Body of pancreas (tissue), 4 donors: ENCODE measurements around the gene B4GALNT3. TPM values are rescaled to one million over a fixed set of nuclear protein-coding genes. Genes with fewer than 3 reads are reported as not detected.

Experiments
- ATAC-seq: fragments of 150-250 bp; one replicate; pipeline ENCODE4 v1.9.1; 2016
- DNase-seq, 4 donors: peaks; one replicate each; pipeline ENCODE4 v3.0.0-alpha.2; 2019
- H3K27ac ChIP-seq, 4 donors: fragments of 200-600 bp; sonication (generic); 1 replicate in 3 of 4; 2 replicates in 1 of 4; pipeline versions ENCODE4 v1.5.1 to v1.6.1; 2016 to 2019; ENCODE audit warnings: mild to moderate bottlenecking in 1 of 4, mixed read lengths in 1 of 4, moderate library complexity in 1 of 4
- H3K27me3 ChIP-seq, 2 donors: fragments of 200-600 bp; sonication (generic); one replicate each; pipeline ENCODE4 v1.6.0; 2016; ENCODE audit warnings: mild to moderate bottlenecking in 1 of 2
- H3K36me3 ChIP-seq, 2 donors: fragments of 200-600 bp; sonication (generic); replicated peaks in 1 of 2; 2 replicates each; pipeline ENCODE4 v1.5.1; 2016; ENCODE audit warnings: low read depth in 2 of 2; ENCODE audit not compliant: insufficient read depth in 1 of 2
- H3K4me1 ChIP-seq: fragments of 200-600 bp; sonication (generic); one replicate; pipeline ENCODE4 v1.6.0; 2016
- H3K4me3 ChIP-seq, 2 donors: fragments of 200-600 bp; sonication (generic); 1 replicate in 1 of 2; 2 replicates in 1 of 2; pipeline ENCODE4 v1.5.1; 2016 to 2019
- H3K9me3 ChIP-seq, 3 donors: fragments of 200-600 bp; sonication (generic); 1 replicate in 2 of 3; 2 replicates in 1 of 3; pipeline ENCODE4 v1.5.1; 2016
- POLR2A ChIP-seq, 3 donors: fragments of 450-650 bp; IDR thresholded peaks; one replicate each; pipeline ENCODE4 v1.6.1; 2016; ENCODE audit warnings: antibody characterized with exemption in 3 of 3, mild to moderate bottlenecking in 2 of 3
- WGBS, 2 donors: methylation state at CpG; one replicate each; pipeline ENCODE4 v1.1.5; 2017; 5-methylcytosine and 5-hydroxymethylcytosine counted together
- intact Hi-C: fragments of 100-400 bp; cut with DNase I; formaldehyde crosslinking; loops from one replicate; pipeline ENCODE4 v1.15.1; 2023
- total RNA-seq, 2 donors: library from RNA; depleted of rRNA; stranded (reverse); fragments of >200 nt; gene quantifications; one replicate each; pipeline ENCODE4 v1.1.0, GENCODE V29; 2016
- TF ChIP-seq, protein P1 (sequence below), 7 experiments: fragments of 450-650 bp in 4 of 7; fragments of 200-600 bp in 3 of 7; sonication (generic) in 3 of 7; IDR thresholded peaks; one replicate each; pipeline ENCODE4 v1.5.1; 2016 to 2019; ENCODE audit warnings: antibody characterized with exemption in 7 of 7

B4GALNT3 gene
- total RNA-seq, 2 donors from 2014 or later: 4.0 to 9.3 TPM

DNA sequence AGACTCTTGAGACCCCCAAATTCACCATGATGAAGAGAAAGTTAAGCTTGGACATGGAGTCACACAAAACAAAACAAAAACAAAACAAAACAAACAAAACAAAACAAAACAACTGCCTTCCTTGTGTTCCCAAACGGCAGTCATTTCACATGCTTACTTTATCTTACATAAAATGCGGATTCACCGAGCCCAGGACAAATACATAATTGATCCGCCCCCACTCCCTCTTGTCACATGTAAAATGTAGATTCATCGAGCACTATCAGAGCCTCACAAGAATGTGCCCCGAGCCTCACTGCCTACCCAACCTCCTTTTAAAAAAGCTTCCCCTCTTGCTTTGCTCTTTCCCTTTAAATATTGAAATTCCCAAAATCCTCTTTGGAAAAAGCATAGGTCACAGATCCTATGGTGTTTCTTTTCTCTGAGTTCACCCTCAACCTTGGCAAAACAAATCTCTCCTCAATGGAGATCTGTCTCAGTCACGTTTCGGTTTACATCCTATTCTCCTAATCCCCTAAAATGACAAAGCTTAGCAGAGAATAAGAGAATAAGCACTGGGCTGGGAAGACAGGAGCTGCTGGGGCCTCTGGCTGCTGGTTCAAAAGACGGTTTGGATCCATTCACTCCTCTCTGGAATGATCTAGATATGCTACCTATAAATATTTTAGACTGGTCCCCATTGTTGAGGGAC, 119.8 kb downstream of the B4GALNT3 start:
- DNase-seq (no peak), ATAC-seq (no peak)
- Histone ChIP-seq H3K27me3 (no peaks in the 10 kb centered on the region), H3K36me3 (no peaks in the 10 kb centered on the region), H3K9me3 (no peaks in the 10 kb centered on the region), H3K4me1 (peaks cover 22% of the 10 kb centered on the region), H3K27ac (no peak overlapping the region), H3K4me3 (no peak overlapping the region)
- intact Hi-C loops: loop anchor here (10.0 kb wide), 1 partner anchor 165 kb away; no protein-coding TSS in a partner anchor
- WGBS, 2 donors: 68 to 76% methylated on average over 9 of the region's 9 CpGs
- TF ChIP-seq, protein P1, sequence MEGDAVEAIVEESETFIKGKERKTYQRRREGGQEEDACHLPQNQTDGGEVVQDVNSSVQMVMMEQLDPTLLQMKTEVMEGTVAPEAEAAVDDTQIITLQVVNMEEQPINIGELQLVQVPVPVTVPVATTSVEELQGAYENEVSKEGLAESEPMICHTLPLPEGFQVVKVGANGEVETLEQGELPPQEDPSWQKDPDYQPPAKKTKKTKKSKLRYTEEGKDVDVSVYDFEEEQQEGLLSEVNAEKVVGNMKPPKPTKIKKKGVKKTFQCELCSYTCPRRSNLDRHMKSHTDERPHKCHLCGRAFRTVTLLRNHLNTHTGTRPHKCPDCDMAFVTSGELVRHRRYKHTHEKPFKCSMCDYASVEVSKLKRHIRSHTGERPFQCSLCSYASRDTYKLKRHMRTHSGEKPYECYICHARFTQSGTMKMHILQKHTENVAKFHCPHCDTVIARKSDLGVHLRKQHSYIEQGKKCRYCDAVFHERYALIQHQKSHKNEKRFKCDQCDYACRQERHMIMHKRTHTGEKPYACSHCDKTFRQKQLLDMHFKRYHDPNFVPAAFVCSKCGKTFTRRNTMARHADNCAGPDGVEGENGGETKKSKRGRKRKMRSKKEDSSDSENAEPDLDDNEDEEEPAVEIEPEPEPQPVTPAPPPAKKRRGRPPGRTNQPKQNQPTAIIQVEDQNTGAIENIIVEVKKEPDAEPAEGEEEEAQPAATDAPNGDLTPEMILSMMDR (IDR thresholded peaks at IDR 0.05): no peak
- TF ChIP-seq POLR2A (IDR thresholded peaks at IDR 0.05): no peak

DNA sequence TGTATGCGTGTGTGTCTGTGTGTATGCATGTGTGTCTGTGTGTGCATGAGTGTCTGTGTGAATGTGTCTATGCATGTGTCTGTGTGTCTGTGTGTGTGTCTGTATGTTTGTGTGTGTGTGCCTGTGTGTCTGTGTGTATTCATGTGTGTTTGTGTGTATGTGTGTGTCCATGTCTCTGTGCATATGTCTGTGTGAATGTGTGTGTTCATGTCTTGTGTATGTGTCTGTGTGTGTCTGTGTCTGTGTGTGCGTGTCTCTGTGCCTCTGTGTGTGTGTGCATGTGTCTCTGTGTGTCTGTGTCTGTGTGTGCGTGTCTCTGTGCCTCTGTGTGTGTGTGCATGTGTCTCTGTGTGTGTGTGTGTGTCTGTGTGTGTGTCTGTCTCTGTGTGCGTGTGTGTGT, 121.1 kb downstream of the B4GALNT3 start:
- DNase-seq: no peak
- Histone ChIP-seq H3K27me3 (no peaks in the 10 kb centered on the region), H3K4me1 (peaks cover 20% of the 10 kb centered on the region), H3K27ac (no peak overlapping the region), H3K9me3 (no peaks in the 10 kb centered on the region), H3K36me3 (no peaks in the 10 kb centered on the region), H3K4me3 (no peak overlapping the region)
- no peak for ATAC-seq
- intact Hi-C loops: loop anchor here (10.0 kb wide), 1 partner anchor 164 kb away; no protein-coding TSS in a partner anchor
- TF ChIP-seq POLR2A (IDR thresholded peaks at IDR 0.05): no peak
- TF ChIP-seq, protein P1 (IDR thresholded peaks at IDR 0.05): no peak
- WGBS, 2 donors: 85 to 95% methylated on average over 3 to 4 of the region's 4 CpGs

DNA sequence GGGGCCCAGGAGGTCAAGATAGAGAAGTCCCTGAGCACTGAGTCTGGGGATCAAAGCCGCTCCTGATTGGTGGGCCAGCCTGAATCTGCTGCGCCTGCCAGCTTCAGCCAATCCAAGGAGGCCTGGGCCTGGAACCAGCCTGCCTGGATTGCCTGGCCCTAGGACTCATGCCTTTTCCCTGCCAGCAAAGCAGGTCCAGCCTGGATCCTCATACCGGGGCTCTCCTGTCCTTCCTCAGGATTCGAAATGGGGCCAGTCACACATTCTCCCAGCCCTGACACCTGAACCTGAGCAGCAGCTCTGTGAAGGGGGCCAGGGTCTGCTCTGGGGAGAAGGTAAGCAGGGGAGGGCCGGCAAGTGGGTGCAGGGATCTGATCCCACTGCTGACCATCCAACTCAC, 121.6 kb downstream of the B4GALNT3 start:
- no peak for TF ChIP-seq POLR2A (IDR thresholded peaks at IDR 0.05)
- TF ChIP-seq, protein P1 (IDR thresholded peaks at IDR 0.05): no peak
- H3K4me3 ChIP-seq: no peak overlapping the region
- no peak for DNase-seq
- no peak overlapping the region for H3K27ac ChIP-seq
- H3K9me3 ChIP-seq: no peaks in the 10 kb centered on the region
- no peak for ATAC-seq
- intact Hi-C loops: loop anchor here (10.0 kb wide), 1 partner anchor 163 kb away; no protein-coding TSS in a partner anchor
- no peaks in the 10 kb centered on the region for H3K27me3 ChIP-seq
- H3K4me1 ChIP-seq: peaks cover 15% of the 10 kb centered on the region
- 96 to 100% methylated on average over 3 to 5 of the region's 5 CpGs for WGBS, 2 donors
- H3K36me3 ChIP-seq: no peaks in the 10 kb centered on the region

DNA sequence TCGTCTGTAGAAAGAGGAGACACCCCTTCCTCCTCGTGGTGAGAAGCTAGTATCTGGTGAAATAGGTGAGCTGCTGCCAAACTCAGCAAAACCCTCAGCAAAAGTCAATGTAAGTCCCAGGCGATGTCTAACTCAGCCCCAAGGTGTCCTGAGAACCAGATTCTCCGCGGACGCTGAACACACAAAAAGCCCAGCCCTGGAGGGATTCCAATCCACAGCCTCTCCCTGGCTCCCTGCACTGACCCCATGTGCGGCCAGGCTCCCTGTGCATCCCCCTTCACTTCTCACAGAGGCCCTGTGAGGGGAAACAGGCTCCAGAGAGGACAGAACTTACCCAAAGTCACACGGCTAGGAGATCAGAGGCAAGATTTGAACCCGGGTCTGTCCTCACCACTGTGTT, 122.0 kb downstream of the B4GALNT3 start:
- DNase-seq: no peak

DNA sequence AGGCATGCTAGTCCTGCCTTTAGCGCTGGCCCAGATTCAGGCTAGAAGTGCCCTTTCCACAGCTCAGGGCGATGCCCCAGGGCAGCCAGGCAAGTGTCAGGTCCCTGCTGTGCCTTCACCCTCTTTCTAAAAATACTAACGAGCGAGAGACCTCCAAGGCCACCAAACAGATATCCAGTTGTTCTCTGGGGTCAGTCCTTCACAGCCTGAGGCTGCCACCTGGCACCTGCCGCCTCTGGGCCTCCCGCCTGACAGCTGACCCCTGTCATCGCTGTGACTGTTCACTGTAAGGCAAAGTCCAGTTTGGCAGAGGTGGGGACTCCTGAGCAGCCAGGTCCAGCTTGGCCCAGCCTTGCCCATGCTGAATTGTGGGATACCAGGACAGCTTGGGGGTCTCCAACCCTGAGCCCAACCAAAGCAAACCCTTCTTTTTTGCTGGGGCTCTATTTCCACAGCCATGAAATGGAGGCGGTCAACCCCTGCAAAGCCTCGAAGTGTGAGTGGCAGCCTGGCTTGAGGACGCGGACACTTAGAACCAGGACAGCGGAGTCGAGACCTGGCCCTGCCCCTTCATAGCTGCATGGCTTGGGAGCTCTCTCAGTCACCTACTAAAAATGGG, 123.6 kb downstream of the B4GALNT3 start:
- peak in 1 of 4 donors; percentile 46 for DNase-seq
- Histone ChIP-seq H3K36me3 (no peaks in the 10 kb centered on the region), H3K9me3 (no peaks in the 10 kb centered on the region), H3K27ac (no peak overlapping the region), H3K4me3 (no peak overlapping the region), H3K27me3 (no peaks in the 10 kb centered on the region), H3K4me1 (peaks cover 11% of the 10 kb centered on the region)
- intact Hi-C loops: loop anchor here (10.0 kb wide), 1 partner anchor 161 kb away; no protein-coding TSS in a partner anchor
- ATAC-seq: peak; percentile 18
- no peak for TF ChIP-seq POLR2A (IDR thresholded peaks at IDR 0.05)
- TF ChIP-seq, protein P1 (IDR thresholded peaks at IDR 0.05): no peak
- 43 to 62% methylated on average over 12 to 13 of the region's 13 CpGs for WGBS, 2 donors

More for the DNA sequence above, 122.0 kb downstream of the B4GALNT3 start:
- H3K36me3 ChIP-seq: no peaks in the 10 kb centered on the region
- no peaks in the 10 kb centered on the region for H3K9me3 ChIP-seq
- H3K4me3 ChIP-seq: no peak overlapping the region
- ATAC-seq: no peak
- H3K4me1 ChIP-seq: peaks cover 11% of the 10 kb centered on the region
- no peak for TF ChIP-seq POLR2A (IDR thresholded peaks at IDR 0.05)
- 69 to 79% methylated on average over 8 to 9 of the region's 9 CpGs for WGBS, 2 donors
- H3K27me3 ChIP-seq: no peaks in the 10 kb centered on the region
- no peak overlapping the region for H3K27ac ChIP-seq
- intact Hi-C loops: loop anchor here (10.0 kb wide), 1 partner anchor 163 kb away; no protein-coding TSS in a partner anchor
